Lung (tissue), 12 donors: ENCODE results near the gene SLC25A45. TPM values are rescaled to one million over a fixed set of nuclear protein-coding genes. Genes with fewer than 3 reads are reported as not detected.

Experiments used
- ATAC-seq: fragments of 200-7000 bp; cut with Tn5 transposase; one replicate; pipeline ENCODE4 v1.9.1; 2020; ENCODE audit warnings: moderate number of reproducible peaks; ENCODE audit not compliant: insufficient read depth, low FRiP score
- DNase-seq, 3 donors: peaks; one replicate each; pipeline ENCODE4 v3.0.0-alpha.2; 2013 to 2017
- H3K27ac ChIP-seq, 2 donors: one replicate each; pipeline ENCODE4 v1.5.1; 2013; ENCODE audit warnings: mild to moderate bottlenecking in 2 of 2, moderate library complexity in 2 of 2, control low read depth in 1 of 2, inconsistent platforms in 1 of 2, low read depth in 1 of 2, low read length in 1 of 2
- H3K27me3 ChIP-seq, 3 donors: one replicate each; pipeline ENCODE4 v1.5.1; 2013; ENCODE audit warnings: low read length in 2 of 3; ENCODE audit not compliant: control insufficient read depth in 3 of 3, insufficient read depth in 3 of 3
- H3K36me3 ChIP-seq, 4 donors: one replicate each; pipeline ENCODE4 v1.5.1; 2013; ENCODE audit warnings: low read length in 4 of 4, mild to moderate bottlenecking in 1 of 4, moderate library complexity in 1 of 4; ENCODE audit not compliant: control insufficient read depth in 4 of 4, insufficient read depth in 4 of 4
- H3K4me1 ChIP-seq, 5 donors: one replicate each; pipeline ENCODE4 v1.5.1; 2013; ENCODE audit warnings: low read length in 5 of 5, mild to moderate bottlenecking in 2 of 5, moderate library complexity in 1 of 5; ENCODE audit not compliant: control insufficient read depth in 5 of 5, insufficient read depth in 5 of 5
- H3K4me3 ChIP-seq: one replicate; pipeline ENCODE4 v1.5.1; 2013; ENCODE audit warnings: mild to moderate bottlenecking, control low read depth, moderate library complexity
- H3K9ac ChIP-seq, 2 donors: one replicate each; pipeline ENCODE4 v1.5.1; 2013; ENCODE audit warnings: low read length in 2 of 2, control low read depth in 1 of 2; ENCODE audit not compliant: insufficient read depth in 1 of 2
- H3K9me3 ChIP-seq, 4 donors: one replicate each; pipeline ENCODE4 v1.5.1; 2013; ENCODE audit warnings: low read length in 3 of 4, mild to moderate bottlenecking in 1 of 4, moderate library complexity in 1 of 4; ENCODE audit not compliant: control insufficient read depth in 4 of 4, insufficient read depth in 3 of 4
- CTCF ChIP-seq: IDR thresholded peaks from 2 replicates; pipeline ENCODE4 v1.5.1; 2012; ENCODE audit warnings: mild to moderate bottlenecking; ENCODE audit errors: control extremely low read depth, extremely low read depth
- WGBS, 2 donors: extraction: QIAGEN DNeasy Blood & Tissue Kit; methylation state at CpG; one replicate each; pipeline ENCODE4 v1.1.7; 2013; 5-methylcytosine and 5-hydroxymethylcytosine counted together
- polyA plus RNA-seq, 2 donors: library from polyadenylated mRNA; stranded (reverse); fragments of 200-250 nt; gene quantifications; one replicate each; pipeline ENCODE4 v1.2.1, GENCODE V29; 2013
- total RNA-seq, 2 donors: library from RNA; depleted of rRNA in 1 of 2; stranded (reverse); fragments of >200 nt in 1 of 2; gene quantifications; one replicate each; pipeline ENCODE4 v1.2.1, GENCODE V29; 2014 to 2021
- donor health status: control.
- donor health status: control.
- donor health status: Bipolar disorder and iron deficiency.
- donor health status: healthy.
- donor health status: DM: yes; HTN: yes; CAD: no.

SLC25A45 gene
- total and polyA plus RNA-seq, 4 donors, result 5.5 to 15.6 (median 8.1) TPM

- Histone ChIP-seq H3K27me3 (no peaks in the 10 kb centered on the region), H3K36me3 (peaks cover 0 to 81% (median 7%) of the 10 kb centered on the region in 4 donors), H3K4me3 (no peak overlapping the region), H3K9ac (no peak overlapping the region), H3K4me1 (peaks cover 0 to 4% (median 2%) of the 10 kb centered on the region in 5 donors), H3K9me3 (no peaks in the 10 kb centered on the region), H3K27ac (no peak overlapping the region)
- DNase-seq, result no peak
- 90 to 92% methylated on average over 15 of the region's 15 CpGs for WGBS, 2 donors
- no peak for ATAC-seq
- no peak for TF ChIP-seq CTCF
Observed at GRCh38 chr11:65395961-65396530, 13.6 kb upstream of the SLC25A45 start.

- 94 to 99% methylated on average over 20 of the region's 20 CpGs for WGBS, 2 donors
- no peak overlapping the region for H3K9ac ChIP-seq
- no peak for DNase-seq
- no peaks in the 10 kb centered on the region for H3K9me3 ChIP-seq
- no peak for ATAC-seq
- H3K27me3 ChIP-seq, result no peaks in the 10 kb centered on the region
- no peak overlapping the region for H3K27ac ChIP-seq
- TF ChIP-seq CTCF, result no peak
- peaks cover 0 to 18% (median 15%) of the 10 kb centered on the region in 5 donors for H3K4me1 ChIP-seq
- no peak overlapping the region for H3K4me3 ChIP-seq
- peaks cover 0 to 66% (median 4%) of the 10 kb centered on the region in 4 donors for H3K36me3 ChIP-seq
Observed at GRCh38 chr11:65394125-65394536, 11.7 kb upstream of the SLC25A45 start.

- Histone ChIP-seq H3K4me1 (peaks cover 0 to 24% (median 17%) of the 10 kb centered on the region in 5 donors), H3K36me3 (peaks cover 0 to 67% (median 4%) of the 10 kb centered on the region in 4 donors), H3K27me3 (no peaks in the 10 kb centered on the region), H3K9me3 (no peaks in the 10 kb centered on the region), H3K4me3 (no peak overlapping the region), H3K27ac (no peak overlapping the region), H3K9ac (no peak overlapping the region)
- TF ChIP-seq CTCF, result no peak
- WGBS, 2 donors, result 86 to 94% methylated on average over 17 of the region's 17 CpGs
- ATAC-seq, result no peak
- DNase-seq, result no peak
Observed at GRCh38 chr11:65393513-65394079, 11.2 kb upstream of the SLC25A45 start.

GRCh38 chr11:65392899-65393298 lies 10.5 kb upstream of the SLC25A45 start:
- H3K27ac ChIP-seq, result peak overlapping the region in 1 of 2 donors; percentile 6
- no peak for DNase-seq

More at GRCh38 chr11:65392899-65393298, 10.5 kb upstream of the SLC25A45 start:
- Histone ChIP-seq H3K36me3 (peaks cover 0 to 61% (median 2%) of the 10 kb centered on the region in 4 donors), H3K4me3 (no peak overlapping the region), H3K4me1 (peaks cover 0 to 26% (median 18%) of the 10 kb centered on the region in 5 donors), H3K9ac (no peak overlapping the region), H3K9me3 (no peaks in the 10 kb centered on the region), H3K27me3 (no peaks in the 10 kb centered on the region)
- ATAC-seq, result no peak
- TF ChIP-seq CTCF, result no peak
- 92 to 98% methylated on average over 5 of the region's 5 CpGs for WGBS, 2 donors
